Loucy (cell line): ENCODE measurements around the gene TAOK2.

ENCODE experiments used
- EZH2phosphoT487 ChIP-seq: fragments of 200-600 bp; IDR thresholded peaks from 2 replicates; pipeline ENCODE4 v1.6.1; 2018; ENCODE audit warnings: antibody characterized with exemption, mild to moderate bottlenecking, moderate library complexity, borderline replicate concordance
- TF ChIP-seq, protein P1 (sequence below): fragments of 200-600 bp; sonication (generic); conservative IDR thresholded peaks from 2 replicates; pipeline ENCODE4 v1.5.1; 2014; ENCODE audit warnings: mild to moderate bottlenecking, antibody characterized with exemption, low read length

DNA sequence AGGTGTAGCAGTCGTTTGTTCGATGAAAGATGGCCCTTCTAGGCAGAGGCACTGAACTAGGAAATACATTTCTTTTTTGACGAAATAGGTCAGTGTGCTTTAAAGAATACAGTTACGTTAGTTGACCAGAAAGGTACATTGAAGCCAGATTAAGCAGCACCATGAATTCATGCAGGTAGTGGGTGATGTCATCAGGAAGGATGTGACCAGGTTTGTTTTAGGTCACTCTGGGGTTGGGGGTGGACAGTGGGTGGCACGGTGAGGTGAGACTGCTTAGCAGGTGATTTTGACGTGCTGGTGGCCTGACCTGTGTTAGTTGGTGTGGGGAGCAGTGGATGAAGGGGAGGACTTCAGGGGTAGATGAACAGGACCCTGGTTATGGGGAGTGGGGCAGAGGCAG lies 25.9 kb downstream of the TAOK2 start:
- TF ChIP-seq, protein P1, sequence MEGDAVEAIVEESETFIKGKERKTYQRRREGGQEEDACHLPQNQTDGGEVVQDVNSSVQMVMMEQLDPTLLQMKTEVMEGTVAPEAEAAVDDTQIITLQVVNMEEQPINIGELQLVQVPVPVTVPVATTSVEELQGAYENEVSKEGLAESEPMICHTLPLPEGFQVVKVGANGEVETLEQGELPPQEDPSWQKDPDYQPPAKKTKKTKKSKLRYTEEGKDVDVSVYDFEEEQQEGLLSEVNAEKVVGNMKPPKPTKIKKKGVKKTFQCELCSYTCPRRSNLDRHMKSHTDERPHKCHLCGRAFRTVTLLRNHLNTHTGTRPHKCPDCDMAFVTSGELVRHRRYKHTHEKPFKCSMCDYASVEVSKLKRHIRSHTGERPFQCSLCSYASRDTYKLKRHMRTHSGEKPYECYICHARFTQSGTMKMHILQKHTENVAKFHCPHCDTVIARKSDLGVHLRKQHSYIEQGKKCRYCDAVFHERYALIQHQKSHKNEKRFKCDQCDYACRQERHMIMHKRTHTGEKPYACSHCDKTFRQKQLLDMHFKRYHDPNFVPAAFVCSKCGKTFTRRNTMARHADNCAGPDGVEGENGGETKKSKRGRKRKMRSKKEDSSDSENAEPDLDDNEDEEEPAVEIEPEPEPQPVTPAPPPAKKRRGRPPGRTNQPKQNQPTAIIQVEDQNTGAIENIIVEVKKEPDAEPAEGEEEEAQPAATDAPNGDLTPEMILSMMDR: no peak
- TF ChIP-seq EZH2phosphoT487: no peak
